A549 (cell line): Measurements from ENCODE around the gene CENPX.

Experiments used
- CHD2 ChIP-seq: fragments of 150-350 bp; IDR thresholded peaks from 2 replicates; pipeline ENCODE4 v1.6.1; 2014; ENCODE audit warnings: low read length; ENCODE audit not compliant: partially characterized antibody
- EP300 ChIP-seq, 2 experiments: fragments of >200 bp; sonication (Bioruptor Twin); formaldehyde crosslinking; IDR thresholded peaks; 2 replicates in 1 of 2; 3 replicates in 1 of 2; pipeline ENCODE4 v1.6.1; 2016 to 2017
- MAFK ChIP-seq: fragments of 450-650 bp; IDR thresholded peaks from 2 replicates; pipeline ENCODE4 v1.6.1; 2014; ENCODE audit not compliant: partially characterized antibody
- PBX3 ChIP-seq: IDR thresholded peaks from 2 replicates; pipeline ENCODE4 v1.6.1; 2012
- POLR2A ChIP-seq: IDR thresholded peaks from 2 replicates; pipeline ENCODE4 v1.6.1; 2012; ENCODE audit warnings: mild to moderate bottlenecking, low read length
- RAD21 ChIP-seq, 2 experiments: fragments of >200 bp in 1 of 2; sonication (Bioruptor Twin) in 1 of 2; formaldehyde crosslinking in 1 of 2; IDR thresholded peaks in 1 of 2; conservative IDR thresholded peaks in 1 of 2; 2 replicates in 1 of 2; 3 replicates in 1 of 2; pipeline ENCODE4 v1.6.1; 2012 to 2018; ENCODE audit warnings: inconsistent platforms in 1 of 2
- REST ChIP-seq: fragments of 200-600 bp; sonication (generic); IDR thresholded peaks from 2 replicates; pipeline ENCODE4 v1.6.1; 2016; ENCODE audit warnings: antibody characterized with exemption, mild to moderate bottlenecking, moderate library complexity
- SMC3 ChIP-seq: fragments of >200 bp; sonication (Bioruptor Twin); formaldehyde crosslinking; IDR thresholded peaks from 3 replicates; pipeline ENCODE4 v1.6.1; 2018; ENCODE audit warnings: inconsistent platforms
- TF ChIP-seq, protein P1 (sequence below): fragments of >200 bp; sonication (Bioruptor Twin); formaldehyde crosslinking; IDR thresholded peaks from 3 replicates; pipeline ENCODE4 v1.5.1; 2016
- TF ChIP-seq, protein P2 (sequence below): fragments of 450-650 bp; IDR thresholded peaks from 2 replicates; pipeline ENCODE4 v1.6.1; 2014; ENCODE audit warnings: antibody characterized with exemption

DNA sequence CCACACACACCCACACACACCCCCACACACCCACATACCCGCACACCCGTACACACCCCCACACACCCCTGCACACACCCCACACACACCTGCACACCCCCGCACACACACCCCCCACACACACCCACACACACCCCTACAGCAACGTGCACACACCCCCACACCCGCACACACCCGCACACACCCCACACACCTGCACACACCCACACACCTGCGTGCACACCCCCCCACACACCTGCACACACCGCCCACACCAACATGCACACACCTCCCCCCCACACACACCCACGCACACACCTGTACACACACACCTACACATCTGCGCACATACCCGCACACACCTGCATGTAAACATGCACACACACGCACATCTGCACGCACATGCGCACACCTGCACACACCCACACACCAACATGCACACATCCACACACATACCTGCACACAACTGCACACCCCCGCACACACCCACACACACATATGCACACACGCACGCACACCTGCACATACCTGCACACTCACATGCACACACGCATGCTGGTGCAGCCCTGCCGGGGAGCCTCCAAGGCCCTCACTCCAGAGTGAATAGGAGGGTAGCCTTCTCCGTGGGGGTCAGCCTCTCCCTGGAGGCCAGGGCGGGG is 37.8 kb downstream of the CENPX start:
- TF ChIP-seq CHD2 (no peak), RAD21 (conservative IDR thresholded peaks at IDR 0.05 in 1 of 2, IDR thresholded peaks at IDR 0.05 in 1 of 2) (no peak), REST (no peak), POLR2A (no peak), SMC3 (no peak), MAFK (no peak), PBX3 (no peak), EP300 (IDR thresholded peaks at IDR 0.05) (no peak)
- TF ChIP-seq, protein P1, sequence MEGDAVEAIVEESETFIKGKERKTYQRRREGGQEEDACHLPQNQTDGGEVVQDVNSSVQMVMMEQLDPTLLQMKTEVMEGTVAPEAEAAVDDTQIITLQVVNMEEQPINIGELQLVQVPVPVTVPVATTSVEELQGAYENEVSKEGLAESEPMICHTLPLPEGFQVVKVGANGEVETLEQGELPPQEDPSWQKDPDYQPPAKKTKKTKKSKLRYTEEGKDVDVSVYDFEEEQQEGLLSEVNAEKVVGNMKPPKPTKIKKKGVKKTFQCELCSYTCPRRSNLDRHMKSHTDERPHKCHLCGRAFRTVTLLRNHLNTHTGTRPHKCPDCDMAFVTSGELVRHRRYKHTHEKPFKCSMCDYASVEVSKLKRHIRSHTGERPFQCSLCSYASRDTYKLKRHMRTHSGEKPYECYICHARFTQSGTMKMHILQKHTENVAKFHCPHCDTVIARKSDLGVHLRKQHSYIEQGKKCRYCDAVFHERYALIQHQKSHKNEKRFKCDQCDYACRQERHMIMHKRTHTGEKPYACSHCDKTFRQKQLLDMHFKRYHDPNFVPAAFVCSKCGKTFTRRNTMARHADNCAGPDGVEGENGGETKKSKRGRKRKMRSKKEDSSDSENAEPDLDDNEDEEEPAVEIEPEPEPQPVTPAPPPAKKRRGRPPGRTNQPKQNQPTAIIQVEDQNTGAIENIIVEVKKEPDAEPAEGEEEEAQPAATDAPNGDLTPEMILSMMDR: no peak
- TF ChIP-seq, protein P2, sequence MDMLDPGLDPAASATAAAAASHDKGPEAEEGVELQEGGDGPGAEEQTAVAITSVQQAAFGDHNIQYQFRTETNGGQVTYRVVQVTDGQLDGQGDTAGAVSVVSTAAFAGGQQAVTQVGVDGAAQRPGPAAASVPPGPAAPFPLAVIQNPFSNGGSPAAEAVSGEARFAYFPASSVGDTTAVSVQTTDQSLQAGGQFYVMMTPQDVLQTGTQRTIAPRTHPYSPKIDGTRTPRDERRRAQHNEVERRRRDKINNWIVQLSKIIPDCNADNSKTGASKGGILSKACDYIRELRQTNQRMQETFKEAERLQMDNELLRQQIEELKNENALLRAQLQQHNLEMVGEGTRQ: no peak
